HepG2 (cell line): ENCODE measurements around the gene SH3BP5. TPM values are rescaled to one million over a fixed set of nuclear protein-coding genes. Genes with fewer than 3 reads are reported as not detected.

Source experiments
- ATAC-seq: fragments of 200-7000 bp; cut with Tn5 transposase; 3 replicates; pipeline ENCODE4 v1.9.1; 2020; ENCODE audit warnings: mild to moderate bottlenecking, moderate library complexity
- BruUV-seq: library from RNA; stranded (reverse); fragments of 400-500 nt; replicated peaks from 2 replicates; lab custom pipeline; 2021; lab: Mats Ljungman, UMichigan
- CTCF ChIA-PET: fragments of 300-600 bp; formaldehyde crosslinking; extraction: SDS; loops from one replicate; lab custom pipeline; 2021; ENCODE audit warnings: low total read pairs, inconsistent platforms, low intra/inter-chr PET ratio; lab: Yijun Ruan, JAX
- POLR2A ChIA-PET: fragments of 350-600 bp; sonication (Branson Sonifier 250); formaldehyde crosslinking; loops from one replicate; lab custom pipeline; 2020; ENCODE audit warnings: antibody characterized with exemption, inconsistent platforms; lab: Yijun Ruan, JAX
- DNase-seq: peaks from one replicate; pipeline ENCODE4 v3.0.0-alpha.2; 2015; ENCODE audit warnings: low spot score
- FAIRE-seq: peaks from 3 replicates; lab custom pipeline; 2011; peaks lifted over from hg19 to GRCh38; lab: Jason Lieb, UNC
- H2AFZ ChIP-seq: one replicate; pipeline ENCODE4 v1.6.1; 2011; ENCODE audit warnings: low read length, inconsistent platforms
- H3K27ac ChIP-seq: fragments of 300-600 bp; 3 replicates; pipeline ENCODE4 v1.8.0; 2011; ENCODE audit warnings: mixed run types, mild to moderate bottlenecking, mixed read lengths, low read length, inconsistent platforms; ENCODE audit not compliant: insufficient read depth; ENCODE audit errors: extremely low read length
- H3K27me3 ChIP-seq, 2 experiments: fragments of 200-600 bp in 1 of 2; 2 replicates in 1 of 2; 3 replicates in 1 of 2; pipeline versions ENCODE4 v1.6.0 to v1.8.0; 2011; ENCODE audit warnings: low read length in 2 of 2, mild to moderate bottlenecking in 2 of 2, moderate library complexity in 2 of 2, inconsistent platforms in 1 of 2; ENCODE audit not compliant: insufficient read depth in 2 of 2, control insufficient read depth in 1 of 2
- H3K36me3 ChIP-seq, 2 experiments: fragments of 200-600 bp in 1 of 2; replicated peaks in 1 of 2; 2 replicates in 1 of 2; 3 replicates in 1 of 2; pipeline versions ENCODE4 v1.5.1 to v1.8.0; 2011; ENCODE audit warnings: low read length in 2 of 2, inconsistent platforms in 1 of 2; ENCODE audit not compliant: insufficient read depth in 2 of 2, control insufficient read depth in 1 of 2
- H3K4me1 ChIP-seq: 2 replicates; pipeline ENCODE4 v1.5.1; 2012; ENCODE audit warnings: low read length, inconsistent platforms; ENCODE audit not compliant: insufficient read depth
- H3K4me2 ChIP-seq: 2 replicates; pipeline ENCODE4 v1.6.0; 2011; ENCODE audit warnings: low read depth, low read length, inconsistent platforms
- H3K4me3 ChIP-seq, 3 experiments: fragments of 200-600 bp in 1 of 3; sonication (generic), shearing (Covaris generic) in 1 of 3; replicated peaks in 1 of 3; 2 replicates each; pipeline ENCODE4 v1.5.1; 2011 to 2016; ENCODE audit warnings: low read length in 3 of 3, inconsistent platforms in 2 of 3, low read depth in 2 of 3, mild to moderate bottlenecking in 2 of 3, control low read depth in 1 of 3, mixed read lengths in 1 of 3; ENCODE audit not compliant: insufficient read depth in 1 of 3
- H3K79me2 ChIP-seq: one replicate; pipeline ENCODE4 v1.6.1; 2011; ENCODE audit warnings: low read length, inconsistent platforms; ENCODE audit not compliant: insufficient read depth
- H3K9ac ChIP-seq: 2 replicates; pipeline ENCODE4 v1.6.0; 2011; ENCODE audit warnings: mild to moderate bottlenecking, low read depth, low read length, inconsistent platforms; ENCODE audit not compliant: insufficient read depth
- H3K9me3 ChIP-seq: 2 replicates; pipeline ENCODE4 v1.5.1; 2012; ENCODE audit warnings: mild to moderate bottlenecking, low read length
- H4K20me1 ChIP-seq: 2 replicates; pipeline ENCODE4 v1.6.0; 2011; ENCODE audit warnings: inconsistent platforms, mild to moderate bottlenecking, low read length, moderate library complexity; ENCODE audit not compliant: insufficient read depth
- BCL3 ChIP-seq: sonication (generic); formaldehyde crosslinking; IDR thresholded peaks from 2 replicates; pipeline ENCODE4 v1.5.1; 2020; ENCODE audit warnings: mild to moderate bottlenecking, missing genetic modification reagents, moderate library complexity
- CAMTA2 ChIP-seq: sonication (generic); formaldehyde crosslinking; IDR thresholded peaks from 2 replicates; pipeline ENCODE4 v1.4.0; 2020; ENCODE audit warnings: mild to moderate bottlenecking, missing genetic modification reagents, borderline replicate concordance
- TOE1 ChIP-seq: sonication (generic); formaldehyde crosslinking; IDR thresholded peaks from 2 replicates; pipeline ENCODE4 v1.4.0; 2020; ENCODE audit warnings: mild to moderate bottlenecking, missing genetic modification reagents
- ZBTB40 ChIP-seq, 2 experiments: fragments of 450-650 bp in 1 of 2; sonication (generic) in 1 of 2; formaldehyde crosslinking in 1 of 2; IDR thresholded peaks; 2 replicates each; pipeline versions ENCODE4 v1.6.1 to v1.8.0; 2016 to 2022; ENCODE audit warnings: antibody characterized with exemption in 1 of 2, mild to moderate bottlenecking in 1 of 2, missing genetic modification reagents in 1 of 2
- ZBTB7B ChIP-seq: sonication (generic); formaldehyde crosslinking; IDR thresholded peaks from 2 replicates; pipeline ENCODE4 v1.4.0; 2020; ENCODE audit warnings: missing genetic modification reagents
- ZNF225 ChIP-seq: sonication (generic); formaldehyde crosslinking; IDR thresholded peaks from 2 replicates; pipeline ENCODE4 v1.4.0; 2020; ENCODE audit warnings: mild to moderate bottlenecking, missing genetic modification reagents
- ZNF331 ChIP-seq: sonication (generic); formaldehyde crosslinking; IDR thresholded peaks from 2 replicates; pipeline ENCODE4 v1.4.0; 2020; ENCODE audit warnings: missing genetic modification reagents
- ZNF883 ChIP-seq: sonication (generic); formaldehyde crosslinking; IDR thresholded peaks from 2 replicates; pipeline ENCODE4 v1.5.1; 2020; ENCODE audit warnings: mild to moderate bottlenecking, missing genetic modification reagents; ENCODE audit errors: not compliant biosample characterization
- WGBS: methylation state at CpG from one replicate; pipeline ENCODE4 v1.1.6; 2017; ENCODE audit warnings: low lambda C conversion rate; 5-methylcytosine and 5-hydroxymethylcytosine counted together
- in situ Hi-C: cut with HindIII; loops from 2 replicates; pipeline ENCODE4 v1.10.0; 2017; ENCODE audit warnings: low pct_unique_long_range_greater_than_20kb; ENCODE audit not compliant: extremely low pct_ligation_motif_present
- intact Hi-C: fragments of 100-400 bp; cut with micrococcal nuclease; formaldehyde crosslinking; loops from one replicate; pipeline ENCODE4 v1.10.0; 2022; ENCODE audit not compliant: unreplicated experiment
- polyA plus RNA-seq, 8 experiments: library from polyadenylated mRNA; depleted of rRNA in 3 of 8; stranded (reverse) in 7 of 8; unstranded in 1 of 8; fragments of >200 nt; fragmentation: Illumina TruSeq in 4 of 8; extraction: Trizol in 4 of 8; gene quantifications; 2 replicates each; pipeline versions ENCODE4 v1.2.1 to v1.2.3, GENCODE V29; 2011 to 2016; ENCODE audit warnings: low read depth in 4 of 8, missing spikeins in 1 of 8, mixed read lengths in 1 of 8; ENCODE audit not compliant: insufficient read depth in 1 of 8
- total RNA-seq, 5 experiments: library from RNA; depleted of rRNA; stranded (reverse); fragments of >200 nt; fragmentation: Illumina TruSeq; extraction: Trizol; gene quantifications; 2 replicates each; pipeline ENCODE4 v1.2.3, GENCODE V29; 2016; ENCODE audit warnings: low read depth in 1 of 5

Gene SH3BP5
- total and polyA plus RNA-seq, 2 of the 13 experiments (the other 11 are each of a cell fraction or from before 2014, with no cell fraction given), result 0.09 to 0.16 TPM

GRCh38 chr3:15207836-15208504, 124.4 kb downstream of the SH3BP5 start (continued):
- TF ChIP-seq TOE1, result no peak
- TF ChIP-seq BCL3 (CRISPR knock-in tag), result no peak
- no peak for TF ChIP-seq ZNF225 (CRISPR knock-in tag)
- no peak for TF ChIP-seq ZNF331 (CRISPR knock-in tag)

GRCh38 chr3:15206662-15207576, 125.5 kb downstream of the SH3BP5 start:
- ATAC-seq (peak; percentile 79), FAIRE-seq (no peak), DNase-seq (peak; percentile 53)
- Histone ChIP-seq H3K79me2 (peaks cover 38% of the 10 kb centered on the region), H3K27ac (peak overlapping the region; percentile 94), H3K4me3 (peak overlapping the region; percentile 76 to 90 (median 87)), H3K4me2 (peak overlapping the region; percentile 80), H3K9me3 (no peaks in the 10 kb centered on the region), H3K36me3 (peaks cover 3 to 13% of the 10 kb centered on the region in 2 experiments; a peak in 2 of 5 replicates), H2AFZ (no peak overlapping the region), H3K27me3 (no peaks in the 10 kb centered on the region), H3K4me1 (peaks cover 51% of the 10 kb centered on the region), H3K9ac (peak overlapping the region; percentile 98), H4K20me1 (peaks cover 10% of the 10 kb centered on the region; the same call in 1 of the 2 replicates)
- BruUV-seq, result TSS peak; percentile 57
- WGBS, result 4% methylated on average over 13 of the region's 30 CpGs
- in situ Hi-C loops (loop anchor here (10.0 kb wide), 2 partner anchors 92 to 198 kb away; no protein-coding TSS in a partner anchor), intact Hi-C loops (loop anchor here (5.0 to 10.0 kb wide), 5 partner anchors 35 to 348 kb away; partner anchors contain the start of gene NR2C2)
- ChIA-PET CTCF (no interaction called here), POLR2A (interaction anchor here (1.0 to 1.9 kb wide), 9 partner anchors 9 to 555 kb away, joined by 3 to 12 read pairs (median 3); partner anchors contain the start of gene CCDC174)
- TF ChIP-seq ZBTB40 (IDR thresholded peaks at IDR 0.05) (no peak), ZBTB40 (CRISPR knock-in tag; IDR thresholded peaks at IDR 0.05) (peak; percentile 27; the same call in 1 of the 2 replicates), CAMTA2 (0 out of 2 replicates have a peak, but pooled peaks have one; percentile 48), ZNF883 (peak; percentile 0), ZBTB7B (CRISPR knock-in tag) (0 out of 2 replicates have a peak, but pooled peaks have one; percentile 3)
